Heart right ventricle (tissue), 16 donors: ENCODE measurements around the gene IYD. TPM values are rescaled to one million over a fixed set of nuclear protein-coding genes. Genes with fewer than 3 reads are reported as not detected.

Experiments used
- ATAC-seq, 8 donors: fragments of 200-7000 bp; cut with Tn5 transposase; one replicate each; pipeline ENCODE4 v1.9.1; 2020; ENCODE audit warnings: mild to moderate bottlenecking in 8 of 8, moderate library complexity in 8 of 8, moderate number of reproducible peaks in 1 of 8
- DNase-seq, 2 donors: peaks; one replicate each; pipeline ENCODE4 v3.0.0-alpha.2; 2020
- H3K27ac ChIP-seq, 10 donors: fragments of 200-600 bp; sonication (generic) in 2 of 10; one replicate each; pipeline versions ENCODE4 v1.5.0 to v1.8.0; 2020 to 2022; ENCODE audit warnings: mild to moderate bottlenecking in 3 of 10
- H3K27me3 ChIP-seq, 7 donors: fragments of 200-600 bp; one replicate each; pipeline ENCODE4 v1.8.0; 2021 to 2022; ENCODE audit warnings: mild to moderate bottlenecking in 2 of 7
- H3K36me3 ChIP-seq, 9 donors: fragments of 200-600 bp; sonication (generic) in 1 of 9; one replicate each; pipeline versions ENCODE4 v1.5.0 to v1.8.0; 2020 to 2022; ENCODE audit warnings: mild to moderate bottlenecking in 2 of 9
- H3K4me1 ChIP-seq, 9 donors: fragments of 200-600 bp; sonication (generic) in 1 of 9; one replicate each; pipeline versions ENCODE4 v1.5.0 to v1.8.0; 2020 to 2022; ENCODE audit warnings: mild to moderate bottlenecking in 4 of 9
- H3K4me3 ChIP-seq, 10 donors: fragments of 200-600 bp; sonication (generic) in 2 of 10; one replicate each; pipeline versions ENCODE4 v1.5.0 to v1.8.0; 2020 to 2022; ENCODE audit warnings: mild to moderate bottlenecking in 7 of 10, moderate library complexity in 2 of 10
- H3K9me3 ChIP-seq, 11 donors: fragments of 200-600 bp in 10 of 11; sonication (generic) in 2 of 11; one replicate each; pipeline versions ENCODE4 v1.5.0 to v1.8.0; 2013 to 2022; ENCODE audit warnings: mild to moderate bottlenecking in 2 of 11, control low read depth in 1 of 11, moderate library complexity in 1 of 11
- CTCF ChIP-seq, 9 donors: fragments of 200-600 bp; sonication (generic) in 2 of 9; IDR thresholded peaks; one replicate each; pipeline versions ENCODE4 v1.5.0 to v1.8.0; 2021 to 2022; ENCODE audit warnings: antibody characterized with exemption in 9 of 9, mild to moderate bottlenecking in 5 of 9, moderate library complexity in 1 of 9
- WGBS, 2 donors: extraction: QIAGEN DNeasy Blood & Tissue Kit; methylation state at CpG; one replicate each; pipeline ENCODE4 v1.1.7; 2013; ENCODE audit warnings: inconsistent platforms in 1 of 2; 5-methylcytosine and 5-hydroxymethylcytosine counted together
- intact Hi-C, 10 donors: fragments of 100-400 bp; cut with DNase I; formaldehyde crosslinking; loops; one replicate each; pipeline versions ENCODE4 v1.11.1 to v1.14.2; 2022
- polyA plus RNA-seq, 2 donors: library from polyadenylated mRNA; stranded (reverse); fragments of 200-250 nt; gene quantifications; one replicate each; pipeline ENCODE4 v1.2.3, GENCODE V29; 2013
- total RNA-seq, 10 donors: library from RNA; stranded (reverse); fragmentation: NEBNext Ultra II Directional in 3 of 10; extraction: Animal tissue kit (Norgen Biotek cat#: 25700) in 3 of 10; gene quantifications; one replicate each; pipeline versions ENCODE4 v1.2.1 to v1.2.4, GENCODE V29; 2021 to 2023
- donor health status: Arrhythmogenic right ventricular cardiomyopathy.
- donor health status: ischemic (EF 13 %, LVEDD 7.1; RV severe dilation, severe dysfunction).
- donor health status: healthy with polysubstance abuse.
- donor health status: DM: no; HTN: yes; CAD: no.
- donor health status: DM: no; HTN: no; CAD: no.
- donor health status: ischemic (EF 25% LVEDD 6.9; RV normal size, moderate dysfunction).
- donor health status: ischemic (EF 25% LVEDD 5.7; RV mildly dilated, moderate dysfunction).
- donor health status: healthy.
- donor health status: DM: yes; HTN: yes; CAD: no.
- donor health status: Ischemic cardiomyopathy.
- donor health status: ischemic (EF 35%, LVEDD 5.7; RV mildly dilated, moderate dysfunction).
- donor health status: nonischemic (EF 11% LVEDD 7.7; RV severe dilation, severe dysfunction).
- donor health status: DM: yes; HTN: yes; CAD: no.
- donor health status: PGD.
- donor health status: ischemic (EF 29% LVEDD 5.4; RV normal size, mild dysfunction).
- donor health status: nonischemic (EF 23%, LVEDD 6.1; RV moderate dilation, normal function).

The IYD gene
- total and polyA plus RNA-seq, 12 donors = not detected

DNA sequence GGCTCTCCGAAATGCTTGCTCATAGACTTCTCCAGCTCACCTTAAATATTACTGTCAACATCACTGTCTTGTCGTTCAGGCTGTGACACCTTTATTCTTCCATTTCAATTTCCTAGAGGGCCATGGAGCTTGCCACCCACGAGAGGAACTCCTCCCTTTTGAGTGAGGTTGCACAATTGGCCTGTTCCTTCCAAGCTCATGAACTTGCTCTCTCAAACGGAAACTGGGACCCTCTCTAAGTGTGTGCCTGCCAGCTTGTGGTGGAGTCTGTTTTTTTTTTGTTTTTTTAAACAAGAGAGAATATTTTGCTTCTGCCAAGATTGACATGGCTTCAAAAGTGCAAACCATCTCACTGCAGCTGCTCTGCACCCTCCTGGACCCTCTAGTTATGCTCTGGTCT is 19.3 kb upstream of the IYD start:
- no peak for DNase-seq
- H3K9me3 ChIP-seq = no peaks in the 10 kb centered on the region
- H3K27me3 ChIP-seq = peaks cover 0 to 3% (median 0%) of the 10 kb centered on the region in 7 donors
- WGBS, 2 donors = 66 to 79% methylated on average over 4 of the region's 4 CpGs
- ATAC-seq = no peak
- intact Hi-C loops = loop anchor here in 1 of 10 donors (10.0 kb wide), 1 partner anchor 45 kb away; no protein-coding TSS in a partner anchor
- no peak overlapping the region for H3K4me3 ChIP-seq
- no peaks in the 10 kb centered on the region for H3K36me3 ChIP-seq
- H3K27ac ChIP-seq = no peak overlapping the region
- no peak for TF ChIP-seq CTCF (IDR thresholded peaks at IDR 0.05)
- no peaks in the 10 kb centered on the region for H3K4me1 ChIP-seq

DNA sequence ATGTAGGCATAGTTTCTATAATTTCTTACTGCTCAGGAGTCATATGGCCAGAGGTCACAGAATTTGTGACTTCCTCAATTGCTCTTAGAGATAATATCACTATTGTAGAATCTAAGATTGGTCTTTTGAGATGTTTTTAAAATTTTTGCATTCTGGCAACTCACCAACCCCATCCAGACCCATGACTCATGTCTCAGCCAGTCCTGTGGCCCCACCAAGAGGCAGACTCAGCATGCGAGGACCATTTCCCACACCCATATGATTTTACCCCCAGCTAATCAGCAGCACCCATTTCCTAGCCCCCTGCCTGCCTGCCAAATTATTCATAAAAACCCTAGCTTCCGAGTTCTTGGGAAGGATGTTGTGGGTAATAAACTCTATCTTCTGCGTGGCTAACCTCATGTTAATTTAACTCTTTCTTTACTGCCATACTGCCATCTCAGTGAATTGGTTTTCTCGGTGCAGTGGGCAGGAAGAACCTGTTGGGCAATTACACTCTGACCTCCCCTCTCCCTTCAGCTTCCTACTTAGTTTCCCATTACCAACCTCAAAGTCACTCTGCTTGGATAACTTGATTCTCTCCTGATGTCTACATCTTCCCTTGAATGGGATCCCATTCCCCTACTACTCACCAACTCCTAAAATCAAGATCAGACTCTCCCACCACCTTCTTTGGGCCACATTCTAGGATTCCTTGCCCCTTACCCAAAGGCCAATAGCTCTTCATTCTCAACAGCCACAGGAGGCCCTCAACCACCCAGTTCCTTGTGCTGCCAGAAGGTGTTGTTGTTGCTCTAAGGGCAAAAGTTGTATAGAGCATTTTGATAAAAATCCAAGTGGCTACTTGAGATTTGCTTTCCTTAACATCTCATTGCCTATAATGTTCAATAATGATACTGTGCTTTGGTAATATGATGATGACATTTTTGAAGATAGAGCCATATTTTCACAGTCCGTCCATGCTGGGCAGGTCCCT is 16.2 kb upstream of the IYD start:
- no peak for TF ChIP-seq CTCF (IDR thresholded peaks at IDR 0.05)
- Histone ChIP-seq H3K4me1 (no peaks in the 10 kb centered on the region), H3K27ac (no peak overlapping the region), H3K36me3 (no peaks in the 10 kb centered on the region), H3K4me3 (no peak overlapping the region), H3K9me3 (no peaks in the 10 kb centered on the region), H3K27me3 (peaks cover 0 to 6% (median 0%) of the 10 kb centered on the region in 7 donors)
- no peak for DNase-seq
- ATAC-seq = no peak
- 78 to 84% methylated on average over 5 of the region's 5 CpGs for WGBS, 2 donors
- intact Hi-C loops = no loop called here

GRCh38 chr6:150353445-150353844 is 15.4 kb upstream of the IYD start:
- TF ChIP-seq CTCF (IDR thresholded peaks at IDR 0.05) = no peak
- intact Hi-C loops = no loop called here
- 84 to 89% methylated on average over 1 of the region's 1 CpG for WGBS, 2 donors
- ATAC-seq (no peak), DNase-seq (no peak)
- Histone ChIP-seq H3K27me3 (peaks cover 0 to 6% (median 0%) of the 10 kb centered on the region in 7 donors), H3K36me3 (no peaks in the 10 kb centered on the region), H3K4me1 (no peaks in the 10 kb centered on the region), H3K27ac (no peak overlapping the region), H3K4me3 (no peak overlapping the region), H3K9me3 (no peaks in the 10 kb centered on the region)

- peaks cover 0 to 15% (median 0%) of the 10 kb centered on the region in 7 donors for H3K27me3 ChIP-seq
- no peaks in the 10 kb centered on the region for H3K9me3 ChIP-seq
- no peaks in the 10 kb centered on the region for H3K4me1 ChIP-seq
- no peak overlapping the region for H3K4me3 ChIP-seq
- no peak overlapping the region for H3K27ac ChIP-seq
- intact Hi-C loops = no loop called here
- no peak for TF ChIP-seq CTCF (IDR thresholded peaks at IDR 0.05)
- no peaks in the 10 kb centered on the region for H3K36me3 ChIP-seq
- DNase-seq (no peak), ATAC-seq (no peak)
- 70 to 73% methylated on average over 2 of the region's 2 CpGs for WGBS, 2 donors
Observed at GRCh38 chr6:150354754-150355571, 13.8 kb upstream of the IYD start.
